H1 (cell line): ENCODE results near the gene HLA-F. TPM values are rescaled to one million over a fixed set of nuclear protein-coding genes. Genes with fewer than 3 reads are reported as not detected.

Experiments
- CHD7 ChIP-seq: fragments of 300-600 bp; sonication (generic); IDR thresholded peaks from 2 replicates; pipeline ENCODE4 v1.7.1; 2012; ENCODE audit warnings: low read length, moderate library complexity, mild to moderate bottlenecking, inconsistent platforms; ENCODE audit not compliant: insufficient replicate concordance
- CTCF ChIP-seq, 3 experiments: IDR thresholded peaks; 1 replicate in 2 of 3; 2 replicates in 1 of 3; pipeline versions ENCODE4 v1.5.1 to v1.6.1; 2011; ENCODE audit warnings: low read length in 3 of 3, mild to moderate bottlenecking in 3 of 3, inconsistent platforms in 2 of 3, low read depth in 1 of 3, moderate library complexity in 1 of 3; ENCODE audit not compliant: insufficient read depth in 1 of 3; ENCODE audit errors: control extremely low read depth in 1 of 3
- RNF2 ChIP-seq: fragments of 200-900, 300-1000 bp; sonication (generic); IDR thresholded peaks from 2 replicates; pipeline ENCODE4 v1.7.1; 2016; ENCODE audit warnings: borderline replicate concordance, low read depth, mild to moderate bottlenecking, antibody characterized with exemption, low read length; ENCODE audit not compliant: poor library complexity, severe bottlenecking; ENCODE audit errors: missing control alignments
- SAP30 ChIP-seq: fragments of 300-600 bp; sonication (generic); IDR thresholded peaks from 2 replicates; pipeline ENCODE4 v1.7.1; 2012; ENCODE audit warnings: low read length, moderate library complexity, mild to moderate bottlenecking, inconsistent platforms; ENCODE audit not compliant: insufficient read depth, insufficient replicate concordance
- TCF12 ChIP-seq: IDR thresholded peaks from 2 replicates; pipeline ENCODE4 v1.6.1; 2011; ENCODE audit warnings: low read depth, mild to moderate bottlenecking, low read length
- polyA plus RNA-seq, 7 experiments: library from polyadenylated mRNA; depleted of rRNA in 3 of 7; stranded (reverse) in 5 of 7; unstranded in 2 of 7; fragments of >200 nt in 5 of 7; fragments of 200-250 nt in 2 of 7; gene quantifications; 1 replicate in 5 of 7; 2 replicates in 1 of 7; 4 replicates in 1 of 7; pipeline versions ENCODE4 v1.2.1 to v1.2.3, GENCODE V29; 2011 to 2013; ENCODE audit warnings: missing spikeins in 2 of 7, mixed read lengths in 2 of 7
- total RNA-seq: library from RNA; stranded (reverse); fragmentation: NEBNext Ultra II Directional; extraction: Animal tissue kit (Norgen Biotek cat#: 25700); gene quantifications from 2 replicates; pipeline ENCODE4 v1.2.1, GENCODE V29; 2021

Gene HLA-F
- total and polyA plus RNA-seq, 2 of the 8 experiments (the other 6 are each of a cell fraction or from before 2014, with no cell fraction given): 9.6 to 11.7 TPM

- no peak for TF ChIP-seq CHD7
- TF ChIP-seq SAP30: no peak
- TF ChIP-seq RNF2: no peak
- TF ChIP-seq CTCF (IDR thresholded peaks at IDR 0.05; ENCODE audit: control extremely low read depth in 1 of 3, insufficient read depth in 1 of 3, low read depth in 1 of 3, low read length in 3 of 3): no peak
- no peak for TF ChIP-seq TCF12
Observed at GRCh38 chr6:29678114-29678513, 45.1 kb upstream of the HLA-F start (continued).
